ENCODE data around the gene PREX1. TPM values are rescaled to one million over a fixed set of nuclear protein-coding genes. Genes with fewer than 3 reads are reported as not detected.
A peak's percentile ranks its signal among the peaks of the same experiment; 100 is the strongest.
"Not testable (repeated sequence)": the region's sequence is repeated elsewhere in the genome, so short reads cannot be mapped to it uniquely, and the experiment has no call there.

The PREX1 gene
- total RNA-seq, 1 experiment from 2014 or later = 1.2 TPM

DNA sequence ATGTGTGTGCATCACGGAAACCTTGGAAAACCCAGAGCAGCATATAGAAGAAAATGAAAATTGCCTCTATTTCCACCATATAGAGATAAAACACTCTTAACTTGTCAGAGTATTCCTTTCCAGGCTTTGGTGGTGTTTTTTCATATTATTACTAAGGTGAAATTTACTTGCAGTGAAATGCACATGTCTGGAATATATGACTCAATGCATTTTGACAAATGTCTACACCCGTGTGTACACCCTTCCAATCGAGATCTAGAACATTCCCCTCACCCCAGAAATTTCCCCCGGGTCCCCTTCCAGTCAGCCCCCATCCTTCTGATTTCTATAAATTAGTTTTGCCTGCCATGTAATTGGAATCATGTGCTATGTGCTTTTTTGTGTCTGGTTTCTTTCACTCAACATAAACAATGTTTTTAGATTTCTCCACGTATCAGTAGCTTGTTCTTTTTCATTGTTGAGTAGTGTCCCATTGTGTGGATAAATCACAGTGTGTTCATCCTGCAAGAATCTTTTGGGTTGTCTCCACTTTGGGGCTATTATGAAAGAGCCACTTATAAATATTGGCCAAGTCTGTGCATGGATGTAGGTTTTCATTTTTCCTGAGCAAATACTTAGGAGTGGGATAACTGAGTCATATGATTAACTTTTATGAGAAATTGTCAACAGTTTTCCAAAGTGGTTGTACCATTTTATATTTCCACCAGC lies 19.9 kb upstream of the PREX1 start:
- no peak for DNase-seq (ENCODE audit: low read depth)

DNA sequence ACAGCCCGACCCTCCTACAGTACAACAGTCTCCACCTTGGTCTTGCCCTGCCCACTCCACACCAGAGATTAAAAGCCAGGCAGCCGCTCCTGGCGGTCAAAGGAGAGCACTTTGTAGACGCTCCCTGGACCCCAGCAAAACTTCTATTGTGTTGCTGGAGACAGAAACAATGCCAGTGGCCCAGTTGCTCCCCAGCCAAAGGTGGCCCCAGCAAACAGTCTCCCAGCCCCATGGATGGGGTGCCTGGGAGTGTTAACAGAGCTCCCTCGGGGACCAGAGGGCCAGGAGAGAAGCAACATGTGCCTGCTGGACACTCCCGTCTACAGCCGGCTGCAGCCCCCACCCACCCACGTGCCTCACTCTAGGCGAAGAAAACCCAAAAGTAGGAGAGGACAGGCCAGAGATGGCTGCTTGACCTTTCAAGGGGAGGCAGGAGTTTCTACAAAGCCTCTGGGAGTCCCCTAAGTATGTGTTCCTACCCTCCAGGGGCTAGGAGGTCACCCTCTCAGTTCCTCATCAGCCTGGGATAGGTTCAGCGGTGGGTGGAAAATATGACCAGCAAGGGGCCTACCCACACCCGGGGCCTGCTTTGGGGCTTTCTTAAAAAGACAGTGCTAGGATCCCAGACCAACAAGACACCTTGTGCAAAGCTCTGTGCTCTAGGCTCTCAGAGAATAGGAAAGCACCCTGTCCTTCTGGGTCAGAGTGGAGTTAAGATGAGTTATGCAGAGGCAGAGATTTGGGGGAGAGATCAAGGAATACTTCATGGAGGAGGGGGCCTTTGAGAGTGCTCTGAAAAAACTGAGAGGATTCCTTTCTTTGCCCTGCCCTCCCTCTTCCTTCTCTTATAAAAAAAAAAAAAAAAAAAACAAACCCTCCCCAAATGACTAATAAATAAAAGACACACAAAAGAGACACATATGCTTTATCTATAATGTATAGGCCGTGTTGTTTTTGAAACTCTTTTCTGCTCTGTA lies 19.0 kb upstream of the PREX1 start:
- no peak for DNase-seq (ENCODE audit: low read depth)

DNA sequence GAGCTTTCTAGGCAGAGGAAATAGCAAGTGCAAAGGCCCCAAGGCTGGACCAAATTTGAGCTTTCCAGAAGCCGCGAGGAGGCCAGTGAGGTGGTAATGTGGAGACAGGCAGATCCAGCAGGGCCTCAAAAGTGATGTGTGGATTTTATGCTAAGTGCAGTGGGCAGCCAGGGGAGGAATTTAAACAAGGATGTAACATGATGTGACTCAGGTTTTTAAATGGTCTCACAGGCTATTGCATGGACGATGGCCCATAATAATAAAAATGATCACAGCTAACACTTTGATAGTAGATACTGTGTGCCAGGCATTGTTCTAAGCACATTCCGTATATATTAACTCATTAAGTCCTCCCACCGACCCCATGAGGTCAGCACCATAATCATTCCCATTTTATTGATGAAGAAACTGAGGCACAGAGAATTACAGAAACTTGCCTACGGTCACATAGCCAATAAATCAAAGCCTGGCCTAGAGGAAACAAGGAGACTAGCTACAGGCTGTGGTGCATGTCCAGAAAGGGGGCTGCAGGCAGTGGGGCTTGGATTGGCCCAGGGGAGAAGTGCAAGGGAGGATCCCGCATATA lies 18.0 kb upstream of the PREX1 start:
- DNase-seq (ENCODE audit: low read depth) = no peak

DNA sequence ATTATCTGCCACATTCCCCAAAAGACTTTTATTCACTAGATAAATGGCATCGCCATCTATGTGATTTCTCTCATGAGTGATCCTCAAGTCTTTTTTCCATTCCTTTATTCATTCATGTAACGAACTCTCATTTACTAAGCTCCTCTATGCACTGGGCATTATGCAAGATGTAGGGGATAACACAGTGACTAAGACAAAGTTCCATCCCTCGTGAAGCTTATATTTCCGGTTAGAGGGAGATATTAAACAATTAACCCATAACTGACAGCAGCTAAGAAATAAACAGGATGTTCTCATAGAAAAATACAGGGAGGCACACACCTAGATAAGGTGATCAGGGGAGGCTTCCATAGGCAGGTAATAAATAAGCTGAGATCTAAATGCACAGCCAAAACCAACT lies 17.2 kb upstream of the PREX1 start:
- no peak for DNase-seq (ENCODE audit: low read depth)

DNA sequence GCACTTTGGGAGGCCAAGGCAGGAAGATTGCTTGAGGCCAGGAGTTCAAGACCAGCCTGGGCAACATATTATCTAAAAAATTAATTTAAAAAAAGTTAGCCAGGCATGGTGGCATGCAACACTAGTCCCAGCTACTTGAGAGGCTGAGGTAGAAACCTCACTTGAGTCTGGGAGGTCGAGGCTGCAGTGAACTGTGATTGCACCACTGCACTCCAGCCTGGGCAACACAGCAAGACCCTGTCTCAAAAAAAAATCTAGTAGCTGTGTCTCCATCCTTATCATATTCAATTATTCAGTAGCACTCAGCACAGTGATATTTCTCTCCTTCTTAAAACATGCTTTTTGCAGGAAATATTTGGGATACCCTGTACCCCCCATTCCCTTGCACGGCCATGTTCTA lies 16.1 kb upstream of the PREX1 start:
- not testable (repeated sequence) for DNase-seq (ENCODE audit: low read depth)

DNA sequence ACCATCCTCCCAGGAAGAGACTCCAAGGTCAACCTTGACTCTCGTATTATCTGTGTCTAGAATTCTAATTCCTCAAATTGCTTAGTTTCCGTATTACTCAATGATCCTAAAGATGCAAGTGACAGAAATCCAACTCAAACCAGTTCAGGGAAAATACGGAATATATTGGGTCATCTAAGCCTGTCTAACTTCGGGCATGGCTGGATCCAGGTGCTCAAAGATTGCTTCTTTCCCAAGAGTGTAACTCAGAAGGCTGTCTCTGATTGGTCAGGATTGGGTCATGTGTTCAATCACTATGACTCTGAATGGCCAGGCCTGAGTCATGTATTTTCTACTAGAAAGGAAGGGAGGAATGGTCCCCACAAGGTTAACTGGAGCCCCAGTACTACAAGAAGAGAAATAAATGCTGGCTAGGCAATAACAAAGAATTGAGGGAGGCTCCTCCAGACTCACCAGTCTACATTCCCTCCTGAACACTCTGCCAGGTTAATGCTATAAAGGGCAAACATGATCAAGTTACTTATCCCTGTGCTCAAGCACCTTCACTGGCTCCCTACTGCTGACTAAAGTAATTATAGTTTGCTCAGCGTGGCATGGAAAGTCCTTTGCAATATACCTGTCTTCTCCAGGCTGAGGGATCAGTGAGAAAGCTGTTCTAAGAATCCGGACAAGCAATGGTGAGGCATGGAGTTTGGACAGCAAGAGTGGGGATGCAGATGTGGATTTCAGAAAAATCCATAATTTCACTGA lies 15.4 kb upstream of the PREX1 start:
- DNase-seq (ENCODE audit: low read depth) = no peak

DNA sequence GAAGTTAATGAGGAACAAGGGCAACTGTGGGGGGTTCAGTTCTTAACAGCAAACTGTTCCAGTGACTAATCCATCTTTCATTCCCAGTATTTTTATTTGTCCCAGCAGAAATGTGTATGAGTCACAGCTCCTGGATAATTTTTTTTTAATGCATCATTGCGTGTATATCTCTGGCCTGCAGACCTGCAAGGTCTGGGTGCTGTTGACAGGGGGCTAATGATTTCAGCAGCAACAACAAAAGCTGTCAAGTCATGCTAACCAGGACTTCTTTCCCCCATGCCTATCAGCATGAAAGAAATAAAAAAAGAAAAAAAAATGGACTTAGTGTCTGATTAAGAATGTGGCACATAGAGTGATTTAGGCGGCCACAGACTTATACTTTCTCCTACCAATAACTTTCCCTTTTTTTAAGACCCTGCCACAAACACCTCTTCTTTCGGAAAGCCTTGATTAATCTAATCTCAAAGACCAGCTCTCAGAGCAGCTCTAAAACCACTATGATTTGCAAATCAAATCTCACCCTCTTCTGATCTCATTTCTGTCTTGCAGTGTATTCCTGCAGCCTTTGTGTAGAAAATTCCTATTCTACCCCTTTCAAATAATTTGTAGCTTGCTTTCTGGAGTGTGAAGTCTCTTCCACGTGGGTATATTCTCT lies 14.2 kb upstream of the PREX1 start:
- DNase-seq (ENCODE audit: low read depth) = peak; percentile 78

DNA sequence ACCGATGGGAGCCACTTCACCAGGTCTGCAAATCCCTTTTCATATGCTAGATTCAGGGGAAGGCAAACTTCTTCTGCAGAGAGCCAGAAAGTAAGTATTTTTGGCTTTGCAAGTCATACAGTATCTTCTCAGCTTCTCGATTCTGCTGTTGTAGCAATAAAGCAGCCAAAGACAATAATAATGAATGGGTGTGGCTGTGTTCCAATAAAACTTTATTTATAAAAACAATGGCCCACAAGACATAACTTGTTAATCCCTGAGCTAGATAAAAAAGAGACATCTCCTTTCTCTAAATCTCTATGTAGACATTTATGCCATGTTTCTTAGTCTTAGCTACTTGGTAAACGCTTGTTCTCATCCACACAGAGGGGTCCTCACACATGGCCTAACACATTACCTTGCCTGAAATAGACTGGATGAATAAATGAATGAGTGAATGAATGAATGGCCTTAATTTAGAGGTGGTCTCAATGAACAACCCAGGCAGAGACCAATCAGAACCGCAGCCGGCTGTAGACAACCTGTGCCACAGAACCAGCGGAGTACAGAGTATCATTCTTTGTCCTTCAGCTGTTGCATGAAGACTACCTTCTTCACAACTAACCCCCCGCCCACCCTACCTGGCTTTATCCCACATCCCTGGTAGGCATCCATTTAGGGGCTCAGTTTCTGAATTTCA lies 13.5 kb upstream of the PREX1 start:
- no peak for DNase-seq (ENCODE audit: low read depth)

DNA sequence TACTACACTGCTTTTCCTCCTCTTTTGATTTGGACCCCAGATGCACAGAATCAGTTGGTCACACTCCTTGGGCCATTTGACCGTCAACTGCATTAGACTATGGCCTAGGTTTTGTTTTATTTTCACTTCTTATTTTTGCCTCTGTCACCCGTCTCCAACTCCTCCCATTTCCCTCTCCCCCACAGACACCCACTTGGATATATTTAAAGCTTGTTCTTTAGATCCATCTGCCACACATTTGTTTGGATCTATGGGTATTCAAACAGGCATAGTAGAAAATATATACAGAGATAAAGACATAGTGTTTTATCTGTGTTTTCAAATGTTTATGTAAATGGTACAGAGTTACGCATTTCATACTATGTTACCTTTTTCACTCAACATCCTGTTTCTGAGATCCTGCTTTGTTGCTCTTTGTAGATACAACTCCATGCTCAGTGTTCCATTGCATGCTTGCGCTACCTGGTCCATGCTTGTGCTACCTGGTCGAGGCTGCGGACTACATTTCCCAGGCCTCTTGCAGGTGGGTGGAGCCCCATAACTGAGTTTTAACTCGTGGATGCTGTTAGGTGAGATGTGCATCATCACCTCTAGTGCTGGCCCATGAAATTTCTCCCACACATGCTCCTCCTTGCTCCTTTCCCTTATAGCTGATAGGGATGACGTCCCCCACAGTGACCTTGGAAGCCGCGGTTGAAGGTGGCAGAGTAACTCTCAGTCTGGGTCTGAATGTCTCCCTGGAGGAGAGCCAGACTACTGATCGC lies 11.5 kb upstream of the PREX1 start:
- no peak for DNase-seq (ENCODE audit: low read depth)

DNA sequence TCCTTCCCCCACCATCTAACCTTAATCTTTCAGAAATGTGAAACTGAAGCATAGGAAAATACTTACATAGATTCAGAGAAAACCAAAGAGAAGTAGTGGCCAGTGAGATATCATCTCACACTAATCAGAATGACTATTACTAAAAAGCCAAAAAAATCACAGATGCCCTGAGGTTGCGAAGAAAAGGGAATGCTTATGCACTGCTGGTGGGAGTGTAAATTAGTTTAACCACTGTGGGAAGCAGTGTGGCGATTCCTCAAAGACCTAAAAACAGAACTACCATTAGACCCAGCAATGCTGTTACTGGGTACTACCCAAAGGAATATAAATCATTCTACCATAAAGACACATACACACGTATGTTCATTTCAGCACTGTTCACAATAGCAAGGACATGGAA lies 9.2 kb upstream of the PREX1 start:
- DNase-seq (ENCODE audit: low read depth) = no peak

DNA sequence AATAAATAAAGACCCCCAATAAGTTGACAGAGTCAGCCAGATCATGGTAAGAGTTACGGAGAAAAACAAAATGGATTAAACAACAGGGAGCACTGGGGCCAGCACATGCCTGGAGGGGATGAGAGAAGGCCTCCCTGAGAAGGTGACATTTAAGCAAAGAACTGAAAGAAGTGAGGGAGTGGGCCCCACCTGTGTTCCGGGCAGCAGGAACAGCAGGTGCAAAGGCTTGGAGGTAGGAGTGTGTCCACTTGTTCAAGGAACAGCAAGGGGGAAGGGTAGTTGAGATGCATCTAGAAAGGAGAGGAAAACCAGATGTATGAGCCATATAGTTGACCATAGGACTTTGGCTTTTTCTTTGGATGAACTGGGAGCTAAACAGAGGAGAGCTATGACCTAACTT lies 7.6 kb upstream of the PREX1 start:
- DNase-seq (ENCODE audit: low read depth) = no peak

DNA sequence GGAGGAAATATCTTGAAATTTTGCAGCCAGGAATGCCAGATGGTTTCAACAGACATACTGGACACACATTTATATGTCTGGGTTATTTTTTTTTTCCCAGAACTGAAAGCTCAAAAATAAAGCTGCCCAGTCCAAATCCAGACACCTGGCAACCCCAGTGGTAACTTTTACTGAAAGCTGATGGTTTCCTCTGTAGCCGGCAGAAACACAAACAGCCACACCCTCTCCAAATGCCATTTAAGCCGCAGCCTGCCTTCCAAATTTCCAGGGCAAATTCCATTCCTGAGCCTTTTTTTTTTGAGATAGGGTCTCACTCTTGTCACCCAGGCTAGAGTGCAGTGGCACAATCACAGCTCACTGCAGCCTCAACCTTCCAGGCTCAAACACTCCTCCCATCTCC lies 6.5 kb upstream of the PREX1 start:
- DNase-seq (ENCODE audit: low read depth) = no peak

DNA sequence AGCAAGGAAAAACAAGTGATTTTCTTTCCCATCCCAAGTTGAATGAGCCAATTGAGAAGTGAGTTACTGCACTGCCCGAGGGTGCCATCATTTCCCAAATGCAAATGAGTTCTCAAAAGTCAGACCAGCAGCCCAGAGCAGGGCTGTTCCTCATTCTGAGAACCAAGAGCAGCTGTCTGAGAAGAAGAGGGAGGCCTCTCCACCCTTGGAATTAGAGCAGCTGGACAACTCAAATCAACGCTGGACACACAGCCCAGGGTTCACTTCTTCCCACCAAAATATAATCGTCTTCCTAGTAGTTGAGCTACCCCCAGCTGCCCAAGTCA lies 4.6 kb upstream of the PREX1 start:
- DNase-seq (ENCODE audit: low read depth) = peak; percentile 28

DNA sequence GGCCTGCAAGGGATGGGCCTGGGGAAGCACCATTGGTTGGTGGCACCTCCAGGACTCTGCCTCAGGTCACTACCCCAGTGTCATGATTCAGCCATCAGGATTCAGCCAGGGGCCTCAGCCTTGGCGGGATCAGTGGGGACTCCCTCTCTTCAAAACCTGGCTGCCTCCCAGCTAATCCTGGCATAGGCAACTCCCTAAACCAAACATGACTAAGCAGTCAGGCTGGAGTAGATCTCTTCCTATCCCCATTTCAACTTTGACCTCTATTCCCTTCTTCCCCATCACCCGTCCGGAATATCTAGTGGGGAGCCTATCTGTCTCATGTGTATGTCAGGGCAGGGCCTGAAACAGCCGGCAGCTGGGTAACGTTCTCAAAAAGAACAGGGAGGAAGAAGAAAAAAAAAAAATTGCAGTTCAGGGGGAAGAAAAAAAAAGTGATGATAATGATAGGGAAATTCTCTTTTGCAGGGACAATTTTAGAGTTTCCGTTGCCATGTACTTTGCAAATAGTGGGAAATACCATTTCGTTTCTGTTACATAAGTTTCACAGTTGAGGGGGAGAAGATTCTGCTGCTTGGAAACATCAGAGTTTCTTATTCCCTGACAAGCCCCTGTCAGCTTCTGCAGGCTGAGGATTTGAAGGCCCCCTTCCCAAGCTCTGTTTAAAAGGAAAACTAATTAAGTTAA lies 4.1 kb upstream of the PREX1 start:
- DNase-seq (ENCODE audit: low read depth) = peak; percentile 77

DNA sequence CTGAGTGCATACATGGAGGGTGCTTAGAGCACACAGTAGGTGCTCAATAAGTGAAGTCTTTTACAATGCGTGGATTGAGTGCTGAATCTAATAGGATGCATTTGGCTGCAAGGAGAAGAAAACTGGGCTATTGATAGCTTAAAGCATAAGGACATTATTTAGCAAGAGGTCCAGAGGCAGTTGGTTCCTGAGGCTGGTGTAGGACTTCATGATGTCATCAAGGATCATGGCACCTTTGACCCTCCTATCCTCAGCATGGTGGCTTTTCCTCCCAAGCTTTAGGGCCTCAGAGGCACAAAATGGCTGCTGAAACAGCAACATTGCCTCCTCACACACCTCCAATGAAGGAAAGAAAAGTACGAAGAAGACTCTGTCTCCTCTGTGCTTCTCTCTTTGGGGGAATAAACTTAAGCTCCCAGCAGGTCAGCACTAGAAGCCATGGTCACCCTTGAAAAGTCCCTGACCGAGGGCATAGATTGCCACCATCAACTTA lies 3.1 kb upstream of the PREX1 start:
- no peak for DNase-seq (ENCODE audit: low read depth)

DNA sequence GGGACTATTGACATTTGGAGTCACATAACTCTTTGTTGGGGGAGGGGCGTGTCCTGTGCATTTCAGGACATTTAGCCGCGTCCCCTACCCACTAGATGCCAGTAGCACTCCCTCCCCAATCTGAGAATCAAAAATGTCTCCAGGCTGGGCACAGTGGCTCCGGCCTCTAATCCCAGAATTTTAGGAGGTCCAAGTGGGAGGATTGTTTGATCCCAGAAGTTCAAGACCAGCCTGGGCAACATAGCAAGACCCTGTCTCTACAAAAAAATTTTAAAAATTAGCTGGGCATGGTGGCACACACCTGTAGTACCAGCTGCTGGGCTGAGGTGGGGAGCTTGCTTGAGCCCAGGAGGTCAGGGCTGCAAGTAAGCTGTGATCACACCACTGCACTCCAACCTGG lies 2.1 kb upstream of the PREX1 start:
- no peak for DNase-seq (ENCODE audit: low read depth)

DNA sequence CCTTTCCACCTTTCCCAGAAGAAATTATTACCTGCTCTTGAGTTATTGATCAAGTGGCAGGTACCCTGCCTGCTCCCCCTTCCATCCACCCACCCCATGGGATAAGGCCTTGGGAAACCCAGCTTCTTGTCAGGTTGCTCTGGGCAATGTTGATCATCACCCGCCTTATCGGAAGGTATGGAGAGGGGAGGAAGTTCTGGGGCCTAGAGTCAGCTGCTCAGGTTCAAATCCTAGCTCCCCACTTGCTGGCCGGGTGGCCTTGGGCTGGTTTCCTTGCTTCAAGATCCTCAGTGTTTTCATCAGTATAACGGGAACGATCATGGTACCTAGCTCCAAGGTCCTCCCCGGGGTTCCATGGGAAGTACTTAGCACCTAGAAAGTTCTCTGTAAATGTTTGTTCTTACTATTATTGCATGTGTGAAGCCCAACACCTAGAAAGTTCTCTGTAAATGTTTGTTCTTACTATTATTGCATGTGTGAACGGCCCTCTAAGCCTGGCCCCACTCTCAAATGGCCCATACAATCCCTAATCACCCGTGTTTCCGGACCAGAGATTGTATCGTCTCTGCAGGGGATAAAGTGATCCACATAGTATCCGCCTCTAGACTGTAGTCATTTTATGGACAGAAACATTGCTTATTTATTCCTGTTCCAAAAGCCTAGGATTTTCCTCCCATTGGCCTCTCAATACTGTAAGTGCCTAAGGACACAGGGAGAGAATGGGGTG lies 1.1 kb upstream of the PREX1 start:
- no peak for DNase-seq (ENCODE audit: low read depth)

DNA sequence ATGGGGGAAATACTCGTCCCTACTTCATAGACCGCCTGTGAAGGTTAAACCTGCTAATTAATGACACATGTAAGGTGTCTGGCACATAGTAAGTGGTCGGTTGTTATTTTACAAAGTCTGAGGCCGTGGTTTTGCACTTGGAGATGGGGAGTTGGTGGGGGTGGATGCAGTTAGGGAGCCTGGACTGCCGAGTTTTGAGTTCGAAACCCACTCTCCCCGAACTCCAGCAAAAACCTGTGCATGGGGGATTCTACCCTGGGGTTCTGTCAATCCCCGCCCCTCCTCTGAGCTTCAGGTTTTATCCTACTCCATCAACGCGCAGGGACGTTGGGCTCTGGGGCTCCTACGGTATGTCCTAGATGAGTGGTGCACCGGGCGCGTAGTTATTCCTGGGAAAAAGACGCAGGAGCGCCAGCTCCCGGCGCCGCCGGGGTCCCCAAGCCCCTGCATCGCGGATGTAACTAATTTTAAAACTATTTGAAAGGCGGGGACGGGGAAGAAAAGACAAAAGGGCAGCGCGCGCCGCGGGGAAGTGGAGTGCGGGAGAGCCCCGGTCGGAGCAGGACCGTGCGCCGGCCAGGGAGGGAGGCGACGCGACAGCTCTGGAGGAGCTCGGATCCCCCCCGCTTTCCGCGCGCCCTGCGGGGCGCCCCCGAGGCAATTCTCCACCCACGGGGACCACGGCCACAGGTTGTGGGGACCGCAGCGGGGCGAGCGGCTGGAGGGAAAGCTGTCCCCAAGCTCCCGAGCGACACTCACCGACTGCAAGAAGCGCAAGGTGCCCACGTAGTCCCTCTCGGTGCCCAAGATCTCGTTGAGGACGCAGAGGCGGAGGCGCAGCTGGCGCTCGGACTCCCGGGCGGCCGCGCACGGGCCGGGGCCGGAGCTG lies 672 bp downstream of the PREX1 start:
- DNase-seq (ENCODE audit: low read depth) = no peak
